ENCODE results near the gene PKHD1.

DNA sequence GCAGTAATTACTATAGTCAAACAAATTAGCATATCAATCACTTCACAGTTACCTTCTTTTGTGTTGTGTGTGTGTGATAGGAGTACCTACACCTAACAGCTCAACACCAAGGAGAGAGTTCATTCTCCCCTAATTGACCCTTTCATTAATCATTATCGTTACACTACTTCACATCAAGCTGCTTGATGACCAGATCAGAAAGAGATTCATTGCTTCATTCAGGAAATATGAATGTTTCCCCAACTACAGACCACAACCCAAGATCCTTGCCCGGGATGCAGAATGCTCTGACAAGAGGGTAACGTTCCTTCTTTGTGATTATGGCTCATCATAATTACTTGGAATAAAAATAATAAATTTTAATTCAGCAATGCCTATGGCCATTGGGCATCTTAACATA lies 132.7 kb downstream of the PKHD1 start:
- TF ChIP-seq, protein P1, sequence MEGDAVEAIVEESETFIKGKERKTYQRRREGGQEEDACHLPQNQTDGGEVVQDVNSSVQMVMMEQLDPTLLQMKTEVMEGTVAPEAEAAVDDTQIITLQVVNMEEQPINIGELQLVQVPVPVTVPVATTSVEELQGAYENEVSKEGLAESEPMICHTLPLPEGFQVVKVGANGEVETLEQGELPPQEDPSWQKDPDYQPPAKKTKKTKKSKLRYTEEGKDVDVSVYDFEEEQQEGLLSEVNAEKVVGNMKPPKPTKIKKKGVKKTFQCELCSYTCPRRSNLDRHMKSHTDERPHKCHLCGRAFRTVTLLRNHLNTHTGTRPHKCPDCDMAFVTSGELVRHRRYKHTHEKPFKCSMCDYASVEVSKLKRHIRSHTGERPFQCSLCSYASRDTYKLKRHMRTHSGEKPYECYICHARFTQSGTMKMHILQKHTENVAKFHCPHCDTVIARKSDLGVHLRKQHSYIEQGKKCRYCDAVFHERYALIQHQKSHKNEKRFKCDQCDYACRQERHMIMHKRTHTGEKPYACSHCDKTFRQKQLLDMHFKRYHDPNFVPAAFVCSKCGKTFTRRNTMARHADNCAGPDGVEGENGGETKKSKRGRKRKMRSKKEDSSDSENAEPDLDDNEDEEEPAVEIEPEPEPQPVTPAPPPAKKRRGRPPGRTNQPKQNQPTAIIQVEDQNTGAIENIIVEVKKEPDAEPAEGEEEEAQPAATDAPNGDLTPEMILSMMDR (CRISPR knock-in tag; IDR thresholded peaks at IDR 0.05), result no peak
- TF ChIP-seq, protein P2, sequence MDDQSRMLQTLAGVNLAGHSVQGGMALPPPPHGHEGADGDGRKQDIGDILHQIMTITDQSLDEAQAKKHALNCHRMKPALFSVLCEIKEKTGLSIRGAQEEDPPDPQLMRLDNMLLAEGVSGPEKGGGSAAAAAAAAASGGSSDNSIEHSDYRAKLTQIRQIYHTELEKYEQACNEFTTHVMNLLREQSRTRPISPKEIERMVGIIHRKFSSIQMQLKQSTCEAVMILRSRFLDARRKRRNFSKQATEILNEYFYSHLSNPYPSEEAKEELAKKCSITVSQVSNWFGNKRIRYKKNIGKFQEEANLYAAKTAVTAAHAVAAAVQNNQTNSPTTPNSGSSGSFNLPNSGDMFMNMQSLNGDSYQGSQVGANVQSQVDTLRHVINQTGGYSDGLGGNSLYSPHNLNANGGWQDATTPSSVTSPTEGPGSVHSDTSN (CRISPR knock-in tag; IDR thresholded peaks at IDR 0.05; ENCODE audit: borderline replicate concordance), result no peak
- TF ChIP-seq, protein P3, sequence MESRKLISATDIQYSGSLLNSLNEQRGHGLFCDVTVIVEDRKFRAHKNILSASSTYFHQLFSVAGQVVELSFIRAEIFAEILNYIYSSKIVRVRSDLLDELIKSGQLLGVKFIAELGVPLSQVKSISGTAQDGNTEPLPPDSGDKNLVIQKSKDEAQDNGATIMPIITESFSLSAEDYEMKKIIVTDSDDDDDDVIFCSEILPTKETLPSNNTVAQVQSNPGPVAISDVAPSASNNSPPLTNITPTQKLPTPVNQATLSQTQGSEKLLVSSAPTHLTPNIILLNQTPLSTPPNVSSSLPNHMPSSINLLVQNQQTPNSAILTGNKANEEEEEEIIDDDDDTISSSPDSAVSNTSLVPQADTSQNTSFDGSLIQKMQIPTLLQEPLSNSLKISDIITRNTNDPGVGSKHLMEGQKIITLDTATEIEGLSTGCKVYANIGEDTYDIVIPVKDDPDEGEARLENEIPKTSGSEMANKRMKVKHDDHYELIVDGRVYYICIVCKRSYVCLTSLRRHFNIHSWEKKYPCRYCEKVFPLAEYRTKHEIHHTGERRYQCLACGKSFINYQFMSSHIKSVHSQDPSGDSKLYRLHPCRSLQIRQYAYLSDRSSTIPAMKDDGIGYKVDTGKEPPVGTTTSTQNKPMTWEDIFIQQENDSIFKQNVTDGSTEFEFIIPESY (CRISPR knock-in tag; IDR thresholded peaks at IDR 0.05), result no peak
- TF ChIP-seq JUND (CRISPR knock-in tag; IDR thresholded peaks at IDR 0.05) (no peak), HMG20B (CRISPR knock-in tag; conservative IDR thresholded peaks at IDR 0.05) (no peak), NCOR1 (IDR thresholded peaks at IDR 0.05; ENCODE audit: borderline replicate concordance, low read length) (no peak), NR1H2 (CRISPR knock-in tag; IDR thresholded peaks at IDR 0.05; ENCODE audit: borderline replicate concordance, low read depth) (no peak), PRPF4 (IDR thresholded peaks at IDR 0.05; ENCODE audit: low read depth, low read length, poor library complexity, severe bottlenecking) (no peak), SIN3A (IDR thresholded peaks at IDR 0.05; ENCODE audit: borderline replicate concordance, low read depth, low read length) (no peak)
- TF ChIP-seq, protein P4, sequence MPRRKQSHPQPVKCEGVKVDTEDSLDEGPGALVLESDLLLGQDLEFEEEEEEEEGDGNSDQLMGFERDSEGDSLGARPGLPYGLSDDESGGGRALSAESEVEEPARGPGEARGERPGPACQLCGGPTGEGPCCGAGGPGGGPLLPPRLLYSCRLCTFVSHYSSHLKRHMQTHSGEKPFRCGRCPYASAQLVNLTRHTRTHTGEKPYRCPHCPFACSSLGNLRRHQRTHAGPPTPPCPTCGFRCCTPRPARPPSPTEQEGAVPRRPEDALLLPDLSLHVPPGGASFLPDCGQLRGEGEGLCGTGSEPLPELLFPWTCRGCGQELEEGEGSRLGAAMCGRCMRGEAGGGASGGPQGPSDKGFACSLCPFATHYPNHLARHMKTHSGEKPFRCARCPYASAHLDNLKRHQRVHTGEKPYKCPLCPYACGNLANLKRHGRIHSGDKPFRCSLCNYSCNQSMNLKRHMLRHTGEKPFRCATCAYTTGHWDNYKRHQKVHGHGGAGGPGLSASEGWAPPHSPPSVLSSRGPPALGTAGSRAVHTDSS (CRISPR knock-in tag; conservative IDR thresholded peaks at IDR 0.05), result no peak

Measured in HepG2 (cell line).